ENCODE measurements around the gene ARID1B. TPM values are rescaled to one million over a fixed set of nuclear protein-coding genes. Genes with fewer than 3 reads are reported as not detected.

Gene ARID1B
- total RNA-seq, 4 donors from 2014 or later, result 70.5 to 135 (median 78.2) TPM

DNA sequence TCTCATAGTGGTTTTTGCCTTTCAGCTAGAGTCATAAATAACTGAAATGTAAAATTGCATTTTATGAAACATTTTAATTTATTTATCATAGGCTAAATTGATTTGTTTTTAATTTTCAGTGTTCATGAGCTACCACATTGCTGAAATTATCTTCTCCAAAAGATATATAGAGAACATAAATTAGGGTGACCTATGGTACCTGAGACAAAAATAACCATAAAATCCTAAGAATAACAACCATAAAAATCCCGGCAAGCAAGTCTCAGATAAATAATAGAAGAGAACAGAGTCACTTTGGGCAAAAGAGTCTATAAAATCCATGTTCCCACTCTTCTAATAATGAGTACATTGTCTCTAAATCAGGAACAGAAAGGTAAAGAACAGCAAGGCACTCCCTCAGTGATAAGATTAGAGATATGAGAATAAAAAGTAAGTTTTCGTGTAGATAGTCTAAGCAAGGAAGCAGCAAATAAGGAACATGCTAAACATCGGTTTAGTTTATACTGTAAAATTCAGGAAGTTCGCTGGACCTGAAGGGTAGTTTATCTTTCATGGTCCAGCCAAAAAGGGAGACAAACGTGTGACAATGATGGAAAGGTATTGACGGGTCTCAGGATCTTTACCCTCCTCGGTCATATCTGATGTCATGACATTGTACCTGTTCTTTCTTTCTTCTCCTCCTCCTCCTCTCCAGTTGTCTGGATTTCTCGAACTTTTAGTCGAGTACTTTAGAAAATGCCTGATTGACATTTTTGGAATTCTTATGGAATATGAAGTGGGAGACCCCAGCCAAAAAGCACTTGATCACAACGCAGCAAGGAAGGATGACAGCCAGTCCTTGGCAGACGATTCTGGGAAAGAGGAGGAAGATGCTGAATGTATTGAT lies 428.5 kb downstream of the ARID1B start:
- DNase-seq (ENCODE audit: low spot score) (no peak), ATAC-seq (ENCODE audit: low FRiP score) (no peak)
- TF ChIP-seq, protein P1, sequence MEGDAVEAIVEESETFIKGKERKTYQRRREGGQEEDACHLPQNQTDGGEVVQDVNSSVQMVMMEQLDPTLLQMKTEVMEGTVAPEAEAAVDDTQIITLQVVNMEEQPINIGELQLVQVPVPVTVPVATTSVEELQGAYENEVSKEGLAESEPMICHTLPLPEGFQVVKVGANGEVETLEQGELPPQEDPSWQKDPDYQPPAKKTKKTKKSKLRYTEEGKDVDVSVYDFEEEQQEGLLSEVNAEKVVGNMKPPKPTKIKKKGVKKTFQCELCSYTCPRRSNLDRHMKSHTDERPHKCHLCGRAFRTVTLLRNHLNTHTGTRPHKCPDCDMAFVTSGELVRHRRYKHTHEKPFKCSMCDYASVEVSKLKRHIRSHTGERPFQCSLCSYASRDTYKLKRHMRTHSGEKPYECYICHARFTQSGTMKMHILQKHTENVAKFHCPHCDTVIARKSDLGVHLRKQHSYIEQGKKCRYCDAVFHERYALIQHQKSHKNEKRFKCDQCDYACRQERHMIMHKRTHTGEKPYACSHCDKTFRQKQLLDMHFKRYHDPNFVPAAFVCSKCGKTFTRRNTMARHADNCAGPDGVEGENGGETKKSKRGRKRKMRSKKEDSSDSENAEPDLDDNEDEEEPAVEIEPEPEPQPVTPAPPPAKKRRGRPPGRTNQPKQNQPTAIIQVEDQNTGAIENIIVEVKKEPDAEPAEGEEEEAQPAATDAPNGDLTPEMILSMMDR (IDR thresholded peaks at IDR 0.05), result no peak

DNA sequence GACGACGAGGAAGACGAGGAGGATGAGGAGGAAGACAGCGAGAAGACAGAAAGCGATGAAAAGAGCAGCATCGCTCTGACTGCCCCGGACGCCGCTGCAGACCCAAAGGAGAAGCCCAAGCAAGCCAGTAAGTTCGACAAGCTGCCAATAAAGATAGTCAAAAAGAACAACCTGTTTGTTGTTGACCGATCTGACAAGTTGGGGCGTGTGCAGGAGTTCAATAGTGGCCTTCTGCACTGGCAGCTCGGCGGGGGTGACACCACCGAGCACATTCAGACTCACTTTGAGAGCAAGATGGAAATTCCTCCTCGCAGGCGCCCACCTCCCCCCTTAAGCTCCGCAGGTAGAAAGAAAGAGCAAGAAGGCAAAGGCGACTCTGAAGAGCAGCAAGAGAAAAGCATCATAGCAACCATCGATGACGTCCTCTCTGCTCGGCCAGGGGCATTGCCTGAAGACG lies 429.2 kb downstream of the ARID1B start:
- TF ChIP-seq, protein P1 (IDR thresholded peaks at IDR 0.05), result no peak
- DNase-seq (ENCODE audit: low spot score) (no peak), ATAC-seq (ENCODE audit: low FRiP score) (no peak)

DNA sequence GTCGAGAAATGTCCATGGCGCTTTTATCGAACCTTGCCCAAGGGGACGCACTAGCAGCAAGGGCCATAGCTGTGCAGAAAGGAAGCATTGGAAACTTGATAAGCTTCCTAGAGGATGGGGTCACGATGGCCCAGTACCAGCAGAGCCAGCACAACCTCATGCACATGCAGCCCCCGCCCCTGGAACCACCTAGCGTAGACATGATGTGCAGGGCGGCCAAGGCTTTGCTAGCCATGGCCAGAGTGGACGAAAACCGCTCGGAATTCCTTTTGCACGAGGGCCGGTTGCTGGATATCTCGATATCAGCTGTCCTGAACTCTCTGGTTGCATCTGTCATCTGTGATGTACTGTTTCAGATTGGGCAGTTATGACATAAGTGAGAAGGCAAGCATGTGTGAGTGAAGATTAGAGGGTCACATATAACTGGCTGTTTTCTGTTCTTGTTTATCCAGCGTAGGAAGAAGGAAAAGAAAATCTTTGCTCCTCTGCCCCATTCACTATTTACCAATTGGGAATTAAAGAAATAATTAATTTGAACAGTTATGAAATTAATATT lies 430.4 kb downstream of the ARID1B start:
- TF ChIP-seq, protein P1 (IDR thresholded peaks at IDR 0.05), result no peak
- DNase-seq (ENCODE audit: low spot score), result no peak
- ATAC-seq (ENCODE audit: low FRiP score), result no peak

GRCh38 chr6:157209865-157210530 lies 432.8 kb downstream of the ARID1B start:
- TF ChIP-seq, protein P1 (IDR thresholded peaks at IDR 0.05), result no peak
- ATAC-seq (ENCODE audit: low FRiP score) (no peak), DNase-seq (ENCODE audit: low spot score) (no peak)

DNA sequence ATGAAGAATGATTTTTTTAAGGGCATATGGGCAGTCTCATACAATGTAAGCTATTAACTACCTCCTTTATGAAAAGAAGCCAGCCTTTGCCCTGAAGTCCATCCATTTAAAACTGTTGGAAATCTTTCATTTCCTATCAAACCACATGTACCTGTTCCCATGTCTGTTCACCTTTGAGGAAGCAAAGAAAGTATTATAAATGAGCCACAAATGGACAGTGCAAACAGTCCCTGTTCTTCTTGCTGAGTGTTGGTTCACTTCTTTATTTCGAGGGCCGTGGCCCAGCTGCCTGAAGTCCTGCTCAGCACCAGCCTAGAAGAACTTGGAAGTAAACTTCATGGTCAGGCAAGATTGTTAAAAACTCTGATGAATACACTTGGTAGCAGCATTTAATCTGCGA lies 433.8 kb downstream of the ARID1B start:
- DNase-seq (ENCODE audit: low spot score), result no peak
- TF ChIP-seq, protein P1 (IDR thresholded peaks at IDR 0.05), result no peak
- ATAC-seq (ENCODE audit: low FRiP score), result no peak

- TF ChIP-seq, protein P1 (IDR thresholded peaks at IDR 0.05), result no peak
- ATAC-seq (ENCODE audit: low FRiP score), result no peak
- DNase-seq (ENCODE audit: low spot score), result no peak
These were observed 434.7 kb downstream of the ARID1B start for GRCh38 chr6:157211603-157212455.
